AG04449 (cell line): ENCODE data around the gene KCNIP1.

Experiments used
- CTCF ChIA-PET: fragments of 350-600 bp; formaldehyde crosslinking; extraction: SDS; loops from one replicate; lab custom pipeline; 2021; ENCODE audit warnings: antibody characterized with exemption; lab: Yijun Ruan, JAX
- POLR2A ChIA-PET: fragments of 400-600, 350-600 bp; formaldehyde crosslinking; extraction: SDS; loops from one replicate; lab custom pipeline; 2020; ENCODE audit warnings: antibody characterized with exemption, inconsistent platforms; lab: Yijun Ruan, JAX
- DNase-seq: peaks from one replicate; pipeline ENCODE4 v3.0.0-alpha.2; 2010; ENCODE audit warnings: low read depth, low spot score
- H3K4me3 ChIP-seq: 2 replicates; pipeline ENCODE4 v1.5.1; 2011; ENCODE audit warnings: low read depth, mild to moderate bottlenecking, control low read depth, low read length
- TF ChIP-seq, protein P1 (sequence below): IDR thresholded peaks from one replicate; pipeline ENCODE4 v1.5.1; 2011; ENCODE audit warnings: mild to moderate bottlenecking, moderate library complexity, low read length, control low read depth, inconsistent platforms; ENCODE audit not compliant: insufficient read depth; ENCODE audit errors: missing control alignments

The KCNIP1 gene

GRCh38 chr5:170498811-170499351 lies 4.9 kb upstream of the KCNIP1 start:
- CTCF ChIA-PET = no interaction called here
- POLR2A ChIA-PET = no interaction called here
- TF ChIP-seq, protein P1, sequence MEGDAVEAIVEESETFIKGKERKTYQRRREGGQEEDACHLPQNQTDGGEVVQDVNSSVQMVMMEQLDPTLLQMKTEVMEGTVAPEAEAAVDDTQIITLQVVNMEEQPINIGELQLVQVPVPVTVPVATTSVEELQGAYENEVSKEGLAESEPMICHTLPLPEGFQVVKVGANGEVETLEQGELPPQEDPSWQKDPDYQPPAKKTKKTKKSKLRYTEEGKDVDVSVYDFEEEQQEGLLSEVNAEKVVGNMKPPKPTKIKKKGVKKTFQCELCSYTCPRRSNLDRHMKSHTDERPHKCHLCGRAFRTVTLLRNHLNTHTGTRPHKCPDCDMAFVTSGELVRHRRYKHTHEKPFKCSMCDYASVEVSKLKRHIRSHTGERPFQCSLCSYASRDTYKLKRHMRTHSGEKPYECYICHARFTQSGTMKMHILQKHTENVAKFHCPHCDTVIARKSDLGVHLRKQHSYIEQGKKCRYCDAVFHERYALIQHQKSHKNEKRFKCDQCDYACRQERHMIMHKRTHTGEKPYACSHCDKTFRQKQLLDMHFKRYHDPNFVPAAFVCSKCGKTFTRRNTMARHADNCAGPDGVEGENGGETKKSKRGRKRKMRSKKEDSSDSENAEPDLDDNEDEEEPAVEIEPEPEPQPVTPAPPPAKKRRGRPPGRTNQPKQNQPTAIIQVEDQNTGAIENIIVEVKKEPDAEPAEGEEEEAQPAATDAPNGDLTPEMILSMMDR = no peak
- H3K4me3 ChIP-seq = no peak overlapping the region
- DNase-seq = no peak

DNA sequence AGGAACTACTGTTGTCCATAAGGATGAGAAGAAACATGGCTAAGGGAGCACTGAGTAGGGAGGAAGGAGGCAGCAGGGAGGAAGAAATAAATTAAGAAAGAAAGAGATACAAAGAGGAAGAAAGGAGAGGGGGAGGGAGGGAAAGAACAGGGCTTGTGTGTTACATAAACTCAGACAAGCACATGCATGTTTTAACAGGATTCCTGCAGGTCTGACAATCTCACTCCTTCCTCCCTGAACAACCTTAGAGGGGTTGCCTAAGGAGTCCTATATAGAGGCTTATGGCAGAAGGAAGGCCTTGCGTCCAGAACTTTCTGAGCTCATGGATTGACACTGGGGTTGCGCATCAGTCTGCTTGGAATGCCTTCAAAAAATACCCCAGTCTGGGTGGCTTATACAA lies 4.2 kb upstream of the KCNIP1 start:
- no peak for DNase-seq
- ChIA-PET POLR2A (no interaction called here), CTCF (no interaction called here)
- TF ChIP-seq, protein P1 = no peak
- no peak overlapping the region for H3K4me3 ChIP-seq

GRCh38 chr5:170501361-170501760 lies 2.5 kb upstream of the KCNIP1 start:
- no peak for DNase-seq
- POLR2A ChIA-PET = no interaction called here
- CTCF ChIA-PET = no interaction called here
- TF ChIP-seq, protein P1 = no peak
- H3K4me3 ChIP-seq = no peak overlapping the region

- DNase-seq = no peak
- POLR2A ChIA-PET = no interaction called here
- H3K4me3 ChIP-seq = no peak overlapping the region
- CTCF ChIA-PET = no interaction called here
- TF ChIP-seq, protein P1 = no peak
Measured at GRCh38 chr5:170501931-170502330, 1.9 kb upstream of the KCNIP1 start.

DNA sequence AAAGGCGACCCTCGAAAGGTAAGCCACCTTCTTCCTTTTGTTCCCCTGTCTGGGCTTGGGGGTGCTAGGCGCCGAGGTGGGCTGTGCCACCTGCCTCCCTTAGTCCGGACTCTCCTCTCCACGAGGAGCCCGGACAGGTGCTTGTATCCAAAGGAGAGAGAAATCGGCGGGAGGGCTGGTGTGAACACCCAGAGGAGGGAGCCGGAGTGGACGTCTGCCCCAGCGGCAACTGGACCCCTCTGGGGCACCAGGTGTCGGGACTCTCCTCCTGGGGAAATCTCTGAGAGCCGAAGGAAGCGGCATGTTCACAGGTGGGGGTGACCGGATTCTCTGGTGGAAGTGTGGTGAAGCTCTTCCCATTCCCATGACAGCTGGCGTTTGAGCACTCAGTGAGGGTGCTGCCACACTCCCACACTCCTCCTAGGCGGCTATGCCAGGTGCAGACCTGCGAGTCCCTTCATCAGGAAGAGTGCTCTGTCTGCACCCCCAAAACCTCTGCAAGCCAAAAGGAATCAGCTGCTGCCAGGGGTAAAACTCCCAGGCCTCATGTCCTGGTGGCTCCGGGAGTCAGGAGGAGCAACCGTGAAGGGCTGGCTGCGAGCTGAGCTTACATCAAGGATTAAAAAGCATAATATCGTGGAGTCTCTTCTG lies 921 bp downstream of the KCNIP1 start:
- POLR2A ChIA-PET = no interaction called here
- no peak for DNase-seq

DNA sequence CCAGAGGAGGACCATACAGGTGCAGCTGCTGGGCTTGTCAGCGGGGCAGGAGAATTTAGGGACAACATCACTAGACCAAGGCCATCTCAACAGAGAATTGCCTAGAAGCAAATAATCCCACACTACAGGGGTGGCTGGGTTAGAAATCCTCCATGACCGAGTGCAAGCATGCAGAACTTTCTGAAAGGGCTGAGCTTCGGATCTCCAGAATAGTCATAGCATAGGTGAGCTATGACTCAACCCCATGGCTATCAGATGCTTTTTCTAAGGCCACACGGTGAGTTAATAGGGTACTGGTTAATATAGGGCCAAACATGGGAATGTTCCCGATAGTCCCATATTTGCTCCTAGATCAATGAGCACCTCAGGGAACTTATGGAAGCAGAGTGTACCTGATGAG lies 4.2 kb downstream of the KCNIP1 start:
- no peak overlapping the region for H3K4me3 ChIP-seq
- CTCF ChIA-PET = no interaction called here
- TF ChIP-seq, protein P1 = no peak
- no peak for DNase-seq
- POLR2A ChIA-PET = no interaction called here

More for the DNA sequence above, 921 bp downstream of the KCNIP1 start:
- H3K4me3 ChIP-seq = no peak overlapping the region
- TF ChIP-seq, protein P1 = no peak
- CTCF ChIA-PET = no interaction called here
